ES-I3 (cell line): ENCODE measurements around the gene MTX1.
"Not testable (repeated sequence)": the region's sequence is repeated elsewhere in the genome, so short reads cannot be mapped to it uniquely, and the experiment has no call there.

Source experiments
- H3K36me3 ChIP-seq: 2 replicates; pipeline ENCODE4 v1.6.1; 2013; ENCODE audit warnings: mild to moderate bottlenecking, low read length, control low read depth, moderate library complexity; ENCODE audit not compliant: insufficient read depth
- H3K4me1 ChIP-seq: 2 replicates; pipeline ENCODE4 v1.6.1; 2013; ENCODE audit warnings: mild to moderate bottlenecking, control low read depth, low read length; ENCODE audit not compliant: insufficient read depth
- H3K9ac ChIP-seq: 2 replicates; pipeline ENCODE4 v1.6.1; 2013; ENCODE audit warnings: low read depth, mild to moderate bottlenecking, low read length, moderate library complexity
- H3K9me3 ChIP-seq: 2 replicates; pipeline ENCODE4 v1.6.1; 2013; ENCODE audit warnings: mild to moderate bottlenecking, low read length, moderate library complexity; ENCODE audit not compliant: control insufficient read depth, insufficient read depth

Gene MTX1

DNA sequence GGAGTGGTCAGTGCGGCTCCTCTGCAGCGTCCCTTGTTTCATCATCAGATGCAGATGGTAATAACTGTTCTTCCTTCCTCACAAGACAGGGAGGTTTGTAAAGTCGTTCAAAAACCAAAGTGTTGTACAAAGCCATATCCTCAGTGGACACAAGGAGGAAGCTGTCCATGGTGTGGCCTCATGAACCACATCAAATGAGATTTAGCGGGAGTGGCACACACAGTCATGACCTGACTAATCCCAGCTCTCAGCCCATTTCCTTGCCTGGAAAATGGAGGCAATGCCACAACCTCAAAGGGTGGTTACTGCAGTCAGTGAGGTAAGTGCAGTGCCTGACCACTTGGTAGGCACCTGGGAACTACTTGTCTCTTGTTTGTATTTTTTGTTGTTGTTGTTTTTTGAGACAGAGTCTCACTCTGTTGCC is 33.4 kb downstream of the MTX1 start:
- H3K4me1 ChIP-seq: peaks cover 5% of the 10 kb centered on the region; the same call in 1 of the 2 replicates
- no peak overlapping the region for H3K9ac ChIP-seq
- H3K36me3 ChIP-seq: no peaks in the 10 kb centered on the region
- no peaks in the 10 kb centered on the region for H3K9me3 ChIP-seq

- peaks cover 5% of the 10 kb centered on the region; the same call in 1 of the 2 replicates for H3K4me1 ChIP-seq
- H3K36me3 ChIP-seq: no peaks in the 10 kb centered on the region
- H3K9me3 ChIP-seq: no peaks in the 10 kb centered on the region
- peak overlapping the region; percentile 31; the same call in 1 of the 2 replicates for H3K9ac ChIP-seq
These were observed 34.4 kb downstream of the MTX1 start for GRCh38 chr1:155242805-155243358.

DNA sequence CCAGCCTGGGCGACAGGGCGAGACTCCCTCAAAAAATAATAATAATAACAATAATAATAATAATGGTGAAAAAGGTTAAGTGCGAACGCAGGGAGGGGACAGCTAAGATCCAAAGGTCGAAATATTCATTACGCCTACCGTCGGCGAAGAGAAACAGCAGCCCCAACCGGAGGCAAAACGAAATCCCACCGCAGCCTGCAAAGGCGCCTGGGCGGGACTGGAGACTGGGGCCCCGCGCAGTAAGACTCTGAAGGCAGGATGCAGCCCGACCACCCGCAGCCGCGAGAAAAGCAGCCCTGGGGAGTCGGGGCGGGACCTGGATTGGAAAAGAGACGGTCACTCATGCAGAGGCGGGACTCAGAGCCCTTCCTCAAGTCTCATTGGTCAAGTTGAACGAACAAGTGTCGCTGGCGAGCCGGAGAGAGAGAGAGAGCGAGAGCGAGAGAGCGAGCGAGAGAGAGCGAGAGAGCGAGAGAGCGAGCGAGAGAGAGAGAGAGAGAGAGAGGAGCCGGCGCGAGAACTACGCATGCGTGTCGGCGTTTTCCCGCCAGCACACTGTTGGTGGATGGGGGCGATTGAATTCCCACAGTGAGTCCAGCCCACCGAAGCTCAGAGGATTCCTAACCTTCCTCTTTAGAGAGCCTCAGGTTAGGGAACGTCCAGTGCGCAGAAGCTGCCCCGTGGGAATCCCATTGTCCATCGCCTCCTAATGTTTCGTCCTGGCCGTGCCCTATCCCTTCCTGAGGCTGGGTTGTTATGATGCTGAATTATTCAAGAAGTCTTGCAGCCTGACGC is 36.1 kb downstream of the MTX1 start:
- Histone ChIP-seq H3K36me3 (no peaks in the 10 kb centered on the region; the same call in 1 of the 2 replicates), H3K4me1 (peaks cover 5% of the 10 kb centered on the region; the same call in 1 of the 2 replicates)

GRCh38 chr1:155245163-155245524 is 36.6 kb downstream of the MTX1 start:
- peak overlapping the region; percentile 31 for H3K9ac ChIP-seq
- no peaks in the 10 kb centered on the region for H3K9me3 ChIP-seq
- H3K36me3 ChIP-seq: no peaks in the 10 kb centered on the region; the same call in 1 of the 2 replicates
- H3K4me1 ChIP-seq: peaks cover 5% of the 10 kb centered on the region; the same call in 1 of the 2 replicates

More for the DNA sequence above, 36.1 kb downstream of the MTX1 start:
- Histone ChIP-seq H3K9me3 (no peaks in the 10 kb centered on the region), H3K9ac (peak overlapping the region; percentile 31)

- not testable (repeated sequence) for H3K9ac ChIP-seq, H3K36me3 ChIP-seq, H3K9me3 ChIP-seq, H3K4me1 ChIP-seq
These were observed 38.3 kb downstream of the MTX1 start for GRCh38 chr1:155246796-155247195.

GRCh38 chr1:155247667-155248553 is 39.4 kb downstream of the MTX1 start:
- H3K36me3 ChIP-seq: no peaks in the 10 kb centered on the region; the same call in 1 of the 2 replicates
- H3K9ac ChIP-seq: no peak overlapping the region
- H3K4me1 ChIP-seq: peaks cover 9% of the 10 kb centered on the region; the same call in 1 of the 2 replicates
- no peaks in the 10 kb centered on the region for H3K9me3 ChIP-seq

DNA sequence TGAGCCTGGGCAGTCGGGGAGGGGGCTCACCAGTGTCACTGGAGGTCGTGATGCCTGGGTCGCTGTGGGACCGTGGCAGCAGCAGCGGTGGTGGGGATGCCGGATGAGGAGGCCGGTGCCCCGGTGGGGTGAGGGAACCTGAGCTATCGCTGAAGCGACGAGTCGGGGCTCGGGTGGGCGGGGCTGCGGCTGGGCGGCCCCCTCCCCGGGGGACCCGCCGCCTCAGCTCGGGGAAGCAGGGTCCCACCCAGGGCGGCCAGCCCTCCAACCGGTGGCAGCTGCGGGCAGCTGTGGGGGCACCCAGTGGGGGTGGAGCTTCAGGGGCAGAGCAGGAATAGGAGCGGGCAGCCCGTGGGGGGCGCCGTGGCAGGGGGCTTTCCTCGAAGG is 41.7 kb downstream of the MTX1 start:
- Histone ChIP-seq H3K4me1 (peaks cover 3% of the 10 kb centered on the region; the same call in 1 of the 2 replicates), H3K36me3 (no peaks in the 10 kb centered on the region; the same call in 1 of the 2 replicates), H3K9ac (peak overlapping the region; percentile 74; the same call in 1 of the 2 replicates)

DNA sequence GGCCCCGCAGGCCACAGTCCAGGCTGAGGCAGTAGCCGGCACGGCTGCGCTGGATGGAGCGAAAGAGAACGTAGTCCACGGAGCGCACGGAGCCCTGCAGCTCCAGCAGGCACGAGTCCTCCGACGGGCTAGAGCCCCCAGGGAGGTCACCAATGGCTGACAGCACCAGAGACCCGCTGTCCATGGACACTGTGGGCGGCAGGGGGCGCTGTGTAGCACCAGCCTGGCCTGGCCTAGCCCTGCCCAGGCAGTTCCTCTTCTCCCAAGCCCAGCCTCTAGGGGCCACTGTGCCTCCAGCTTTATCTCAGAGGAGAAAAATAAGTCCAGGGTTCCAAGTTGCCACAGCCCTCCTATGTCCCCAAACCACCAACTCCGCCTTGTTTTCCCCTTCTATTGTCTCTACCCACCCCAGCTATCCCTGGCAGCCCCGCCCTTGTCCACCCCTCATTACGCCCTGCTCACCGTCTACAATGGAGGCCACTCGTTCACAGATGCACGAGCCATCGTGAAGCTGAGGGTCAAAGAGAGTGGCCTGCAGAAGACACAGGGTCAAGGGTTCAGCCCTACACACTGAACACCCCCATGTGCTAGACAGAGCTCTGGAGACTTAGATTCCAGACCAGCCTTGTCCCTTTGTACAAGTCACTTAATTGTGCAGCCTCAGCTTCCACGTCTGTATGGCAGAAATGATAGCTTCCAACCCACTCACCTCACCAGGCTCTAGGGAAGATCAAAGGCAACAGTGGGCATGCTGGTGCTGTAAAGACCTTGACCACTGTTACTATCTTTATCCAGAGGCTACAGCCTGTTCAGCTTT is 42.3 kb downstream of the MTX1 start:
- Histone ChIP-seq H3K4me1 (peaks cover 3% of the 10 kb centered on the region; the same call in 1 of the 2 replicates), H3K36me3 (no peaks in the 10 kb centered on the region; the same call in 1 of the 2 replicates), H3K9ac (peak overlapping the region; percentile 74; the same call in 1 of the 2 replicates), H3K9me3 (no peaks in the 10 kb centered on the region)

More for the DNA sequence above, 41.7 kb downstream of the MTX1 start:
- no peaks in the 10 kb centered on the region for H3K9me3 ChIP-seq

DNA sequence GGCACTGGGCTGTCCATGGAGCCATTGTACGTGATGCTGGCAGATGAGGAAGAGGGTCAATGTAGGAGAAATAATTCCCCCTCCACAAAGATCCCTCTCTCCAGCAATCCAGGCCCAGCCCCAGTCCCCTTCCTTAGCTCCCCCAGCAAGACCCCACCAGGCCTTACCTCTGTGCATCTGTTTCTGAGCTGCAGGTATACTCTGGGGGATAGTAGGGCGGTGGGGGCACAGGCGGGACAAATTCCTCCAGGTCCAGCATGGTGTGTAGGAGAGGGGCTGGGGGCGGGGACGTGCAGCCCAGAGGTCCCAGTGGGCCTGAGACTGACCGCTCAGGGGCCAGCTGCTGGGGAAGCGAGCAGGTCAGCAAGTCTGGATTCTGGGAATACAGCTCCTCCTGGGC is 43.1 kb downstream of the MTX1 start:
- Histone ChIP-seq H3K9me3 (no peaks in the 10 kb centered on the region), H3K9ac (no peak overlapping the region), H3K4me1 (peaks cover 3% of the 10 kb centered on the region; the same call in 1 of the 2 replicates), H3K36me3 (no peaks in the 10 kb centered on the region; the same call in 1 of the 2 replicates)

GRCh38 chr1:155253208-155253607 is 44.7 kb downstream of the MTX1 start:
- Histone ChIP-seq H3K9ac (no peak overlapping the region), H3K36me3 (peaks cover 4% of the 10 kb centered on the region; the same call in 1 of the 2 replicates), H3K9me3 (no peaks in the 10 kb centered on the region), H3K4me1 (peaks cover 3% of the 10 kb centered on the region; the same call in 1 of the 2 replicates)

GRCh38 chr1:155253797-155254196 is 45.3 kb downstream of the MTX1 start:
- H3K4me1 ChIP-seq: peaks cover 3% of the 10 kb centered on the region; the same call in 1 of the 2 replicates
- no peaks in the 10 kb centered on the region for H3K9me3 ChIP-seq
- 0 out of 2 replicates have a peak, but pooled peaks cover 4% of the 10 kb centered on the region for H3K36me3 ChIP-seq
- peak overlapping the region; percentile 9; the same call in 1 of the 2 replicates for H3K9ac ChIP-seq

- peak overlapping the region; percentile 62; the same call in 1 of the 2 replicates for H3K9ac ChIP-seq
- 0 out of 2 replicates have a peak, but pooled peaks cover 4% of the 10 kb centered on the region for H3K36me3 ChIP-seq
- peaks cover 3% of the 10 kb centered on the region; the same call in 1 of the 2 replicates for H3K4me1 ChIP-seq
- H3K9me3 ChIP-seq: no peaks in the 10 kb centered on the region
These were observed 45.8 kb downstream of the MTX1 start for GRCh38 chr1:155254228-155254713.

DNA sequence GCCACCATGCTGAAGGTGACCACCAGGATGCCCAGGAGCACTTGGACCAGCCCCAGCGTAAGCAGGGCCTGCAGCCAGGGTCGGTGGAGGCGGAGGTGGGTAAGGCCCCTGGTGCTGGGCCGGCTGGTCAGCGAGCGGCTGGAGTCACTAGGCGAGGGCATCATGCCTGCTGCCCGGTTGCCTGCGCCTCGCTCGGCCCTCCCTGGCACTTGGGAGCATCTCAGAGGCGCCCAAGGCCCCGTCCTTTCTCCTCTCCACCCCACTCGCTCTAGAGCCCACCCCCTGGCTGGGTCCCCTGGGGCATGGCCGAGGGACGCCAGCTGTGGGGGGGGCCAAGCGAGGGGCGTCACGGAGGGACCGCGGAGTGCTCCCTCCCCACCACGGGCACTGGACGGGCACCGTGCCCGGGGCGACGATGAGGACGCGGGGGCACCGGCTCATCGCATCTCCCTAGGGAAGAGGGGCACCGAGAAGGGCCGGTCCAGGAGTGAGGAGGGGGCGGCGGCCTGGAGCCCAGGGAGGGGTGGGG is 46.3 kb downstream of the MTX1 start:
- Histone ChIP-seq H3K36me3 (0 out of 2 replicates have a peak, but pooled peaks cover 4% of the 10 kb centered on the region), H3K4me1 (peaks cover 3% of the 10 kb centered on the region; the same call in 1 of the 2 replicates), H3K9me3 (no peaks in the 10 kb centered on the region), H3K9ac (peak overlapping the region; percentile 62)
